Measurements from ENCODE around the gene PM20D1.

- TF ChIP-seq CTCF (IDR thresholded peaks at IDR 0.05 in 4 of 5, conservative IDR thresholded peaks at IDR 0.05 in 1 of 5) = no peak
- TF ChIP-seq POLR2A (IDR thresholded peaks at IDR 0.05) = no peak
Observed at GRCh38 chr1:205856433-205856832, 6.5 kb upstream of the PM20D1 start.

Data from gastrocnemius medialis (tissue), 4 donors.